ENCODE results near the gene TAC4.

The TAC4 gene

GRCh38 chr17:49814781-49815529 is 32.9 kb downstream of the TAC4 start:
- DNase-seq (ENCODE audit: low read depth in 2 of 2): no peak

DNA sequence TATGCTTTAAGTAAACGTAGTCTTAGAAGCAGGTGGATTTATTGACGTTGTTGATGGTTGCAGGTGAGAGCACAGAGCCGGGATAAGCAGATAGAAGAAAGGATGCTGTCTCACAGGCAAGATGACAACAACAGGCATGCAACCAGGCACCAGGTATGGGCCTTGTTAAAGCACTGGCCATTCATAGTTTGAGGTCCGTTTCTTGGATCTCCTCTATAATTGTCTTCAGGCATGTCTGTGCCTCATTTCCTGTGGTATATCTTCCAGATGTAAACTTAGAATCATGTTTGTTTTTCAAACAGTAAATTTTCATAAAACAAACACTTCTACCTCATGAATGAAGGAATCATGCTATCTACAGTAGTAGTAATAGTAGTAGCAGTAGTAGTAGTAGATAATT is 38.8 kb downstream of the TAC4 start:
- no peak for DNase-seq (ENCODE audit: low read depth in 2 of 2)

DNA sequence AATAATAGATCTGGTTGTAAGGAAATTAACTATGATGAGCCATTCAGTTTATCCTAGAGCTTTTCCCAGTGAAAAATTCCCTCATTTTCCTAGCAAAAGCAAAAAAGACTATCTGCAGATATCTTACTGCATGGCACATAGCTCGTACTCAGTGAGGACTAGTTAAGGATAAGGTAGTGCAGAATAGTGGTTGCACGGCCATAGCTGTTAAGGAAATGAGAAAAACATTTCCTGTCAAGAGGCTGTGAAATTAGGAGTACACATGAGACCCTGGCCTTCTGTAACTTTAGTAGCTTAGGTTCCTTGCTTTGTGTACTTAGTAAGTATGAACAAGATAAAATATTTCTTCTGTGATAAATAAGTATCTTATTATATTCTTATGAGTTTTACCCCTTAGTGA is 49.1 kb downstream of the TAC4 start:
- DNase-seq (ENCODE audit: low read depth in 2 of 2): no peak

DNA sequence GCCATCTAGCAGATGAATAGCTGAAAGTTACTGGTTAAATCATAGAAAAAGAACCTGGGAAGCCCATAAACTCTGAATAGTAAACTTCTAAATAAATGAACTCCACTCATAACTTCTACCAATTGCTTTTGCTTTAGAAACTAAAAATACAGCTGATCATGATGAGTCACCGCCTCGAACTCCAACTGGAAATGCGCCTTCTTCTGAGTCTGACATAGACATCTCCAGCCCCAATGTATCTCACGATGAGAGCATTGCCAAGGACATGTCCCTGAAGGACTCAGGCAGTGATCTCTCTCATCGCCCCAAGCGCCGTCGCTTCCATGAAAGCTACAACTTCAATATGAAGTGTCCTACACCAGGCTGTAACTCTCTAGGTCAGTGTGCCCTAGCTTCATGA is 49.7 kb downstream of the TAC4 start:
- no peak for DNase-seq (ENCODE audit: low read depth in 2 of 2)

GRCh38 chr17:49795372-49795771 is 52.5 kb downstream of the TAC4 start:
- no peak for DNase-seq (ENCODE audit: low read depth in 2 of 2)

- no peak for DNase-seq (ENCODE audit: low read depth in 2 of 2)
Measured at GRCh38 chr17:49793309-49793708, 54.6 kb downstream of the TAC4 start.

GRCh38 chr17:49789243-49789578 is 58.7 kb downstream of the TAC4 start:
- no peak for DNase-seq (ENCODE audit: low read depth in 2 of 2)

DNA sequence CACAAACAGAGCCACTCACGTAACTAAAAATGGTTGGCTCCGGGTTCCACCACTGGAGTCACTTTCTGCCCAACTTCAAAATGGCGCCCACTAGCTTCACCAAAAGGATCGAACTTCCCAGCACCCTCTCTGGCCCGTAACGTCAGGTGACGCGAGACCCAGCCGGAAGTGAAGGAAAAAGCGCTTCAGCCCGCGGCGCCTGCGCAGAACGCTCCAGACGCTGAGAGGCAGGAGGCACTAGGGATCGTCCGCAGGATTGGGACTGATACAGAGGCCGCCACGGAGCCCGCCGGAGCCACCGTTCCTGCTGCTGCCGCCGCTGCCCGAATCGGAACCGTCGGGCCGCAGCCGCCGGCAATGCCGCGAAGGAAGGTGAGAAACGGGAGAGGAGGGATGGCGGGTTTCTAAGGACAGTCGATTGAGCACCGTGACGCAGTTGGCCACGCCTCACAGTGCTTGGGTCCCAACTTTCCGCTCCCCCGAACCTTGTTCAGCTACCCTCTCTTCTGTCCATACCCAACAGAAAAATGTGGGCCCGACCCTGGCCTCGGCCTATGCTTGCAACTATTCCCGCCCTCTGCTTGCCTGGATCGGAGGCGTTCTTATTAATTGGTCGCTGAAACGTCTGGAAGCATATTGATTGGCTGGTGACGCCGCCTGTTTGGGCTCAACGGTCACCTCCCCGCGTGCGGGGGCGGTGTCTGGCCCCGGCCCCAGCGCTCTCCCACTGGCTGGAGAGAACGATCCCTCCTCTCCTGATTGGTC is 59.2 kb downstream of the TAC4 start, which contains the start of gene KAT7:
Gene KAT7, plus strand, starts transcription at position 204 of the 765 bp plus-strand sequence. Its CDS starts 154 bp downstream, at position 358.
- peak; percentile 99 to 100 for DNase-seq (ENCODE audit: low read depth in 2 of 2)

Data from stimulated activated CD8-positive, alpha-beta memory T cell treated with anti-CD3 and anti-CD28 coated beads, Interleukin-15, amount 100 ng/mL, for 48 hours (primary cell).